Measurements from ENCODE around the gene ELL2.
"Not testable (repeated sequence)": the region's sequence is repeated elsewhere in the genome, so short reads cannot be mapped to it uniquely, and the experiment has no call there.

The ELL2 gene

DNA sequence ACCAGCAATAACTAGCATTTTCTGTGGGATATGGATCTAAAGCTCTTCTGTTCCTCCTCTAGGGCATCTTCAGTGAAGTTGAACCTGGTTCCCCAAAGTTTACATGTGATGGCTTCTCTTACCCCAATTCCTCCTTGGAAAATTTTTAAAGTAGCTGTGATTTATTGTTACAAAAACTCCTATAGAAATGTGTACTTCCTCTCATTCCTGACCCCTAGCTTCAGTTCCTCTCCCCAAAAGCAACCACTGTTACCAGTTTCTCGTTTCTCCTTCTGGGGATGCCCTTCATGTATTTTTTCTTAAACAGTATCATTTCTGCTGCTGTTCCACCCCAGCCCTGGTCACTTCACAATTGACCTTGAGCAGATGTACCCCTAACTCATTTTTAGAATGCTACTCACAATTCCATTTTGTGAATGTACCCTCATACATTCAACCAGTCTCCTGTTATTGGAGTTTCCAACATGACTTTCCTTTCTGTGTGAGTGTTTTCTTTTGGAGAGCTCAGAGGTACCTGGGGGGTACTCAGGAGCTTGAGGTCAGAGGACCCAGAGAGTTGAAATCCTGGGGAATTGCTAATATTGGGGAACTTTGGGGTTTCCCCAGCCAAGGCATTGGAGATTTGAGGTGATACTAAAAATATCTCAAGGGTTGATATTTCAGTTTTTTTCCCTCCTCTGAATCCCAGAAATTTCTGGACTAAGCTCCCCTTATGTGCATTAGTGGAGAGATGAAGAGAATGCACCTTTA lies 120.5 kb downstream of the ELL2 start:
- no peak for DNase-seq (ENCODE audit: low read depth, low spot score)

DNA sequence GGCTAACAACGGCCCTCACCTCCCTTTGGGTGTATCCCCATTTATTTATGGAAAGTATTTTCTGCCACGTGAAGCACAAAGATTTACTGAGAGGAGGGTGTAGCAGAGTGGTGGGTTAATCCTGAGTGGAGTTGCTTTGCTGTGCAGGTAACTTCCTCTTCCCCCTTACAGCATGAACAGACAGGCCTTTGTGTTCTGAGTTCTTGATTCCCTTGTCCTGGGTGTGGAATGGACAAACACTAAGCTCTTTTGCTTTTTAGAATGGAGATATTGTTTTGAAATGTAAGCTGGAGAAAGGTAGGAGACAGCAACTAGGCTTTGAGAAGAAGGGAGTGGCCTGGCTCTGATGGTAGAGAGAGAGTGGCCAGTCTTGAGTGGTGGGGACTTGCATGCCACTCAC lies 122.0 kb downstream of the ELL2 start:
- DNase-seq (ENCODE audit: low read depth, low spot score), result no peak

DNA sequence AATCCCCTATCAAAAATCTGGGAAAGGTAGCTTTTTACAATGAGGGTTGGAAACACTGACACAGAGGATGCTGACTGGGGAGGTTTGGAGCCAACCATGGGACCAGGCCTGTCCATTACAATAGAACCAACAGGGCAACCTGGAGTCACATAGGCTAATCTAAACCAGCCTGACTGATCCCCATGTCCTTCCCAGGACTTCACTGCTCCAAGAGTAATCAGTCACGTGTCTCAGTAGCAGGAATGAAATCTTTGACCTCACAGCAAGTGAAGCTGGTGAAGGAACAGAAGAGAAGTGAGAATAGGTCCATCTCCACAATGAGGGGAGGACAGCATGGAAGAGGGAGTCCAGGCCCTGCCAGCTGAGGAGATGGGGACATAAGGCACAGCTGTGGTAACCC lies 123.1 kb downstream of the ELL2 start:
- no peak for DNase-seq (ENCODE audit: low read depth, low spot score)

DNA sequence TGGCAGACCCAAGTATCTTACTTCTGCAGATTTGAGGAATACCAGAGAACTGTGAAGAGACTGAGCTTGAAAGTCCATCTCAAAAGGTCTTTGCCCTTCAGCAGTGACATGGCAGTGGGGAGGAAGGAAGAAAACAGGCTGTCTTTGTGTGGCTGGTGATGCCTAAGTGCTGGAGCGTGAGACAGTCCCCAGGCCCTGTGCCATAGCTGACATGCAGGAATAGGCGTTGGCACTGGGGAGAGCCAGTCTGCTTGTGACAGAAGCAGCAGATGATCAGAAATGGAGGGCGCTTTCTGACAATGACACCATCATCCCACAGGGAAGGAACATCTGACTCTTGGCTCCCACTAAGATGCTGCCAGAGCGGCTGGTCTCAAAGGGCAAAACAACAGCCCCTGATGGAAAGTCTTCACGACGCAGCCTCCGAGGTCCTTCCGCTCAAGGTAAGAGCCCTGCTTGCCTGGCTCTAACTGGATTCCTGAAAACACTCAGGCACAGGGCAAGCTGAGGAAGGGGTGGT lies 123.6 kb downstream of the ELL2 start:
- DNase-seq (ENCODE audit: low read depth, low spot score), result no peak

DNA sequence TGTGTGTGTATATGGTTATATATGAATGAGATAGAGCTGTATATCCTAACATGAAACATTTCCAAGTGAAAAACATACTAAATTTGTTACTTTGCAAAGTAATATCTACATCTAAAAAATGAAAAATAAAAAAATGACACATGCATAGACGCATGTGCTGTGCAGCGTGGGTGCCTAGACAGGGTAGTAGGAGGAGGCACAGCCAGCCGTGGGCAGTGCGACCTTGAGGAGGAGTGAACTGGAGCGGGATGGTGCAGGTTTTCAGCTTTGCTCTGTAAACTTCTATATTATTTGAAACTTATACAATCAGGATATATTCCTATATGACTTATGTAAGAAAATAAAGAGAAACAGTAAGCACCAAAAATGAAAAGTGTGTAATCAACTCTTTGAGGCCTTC lies 124.2 kb downstream of the ELL2 start:
- no peak for DNase-seq (ENCODE audit: low read depth, low spot score)

DNA sequence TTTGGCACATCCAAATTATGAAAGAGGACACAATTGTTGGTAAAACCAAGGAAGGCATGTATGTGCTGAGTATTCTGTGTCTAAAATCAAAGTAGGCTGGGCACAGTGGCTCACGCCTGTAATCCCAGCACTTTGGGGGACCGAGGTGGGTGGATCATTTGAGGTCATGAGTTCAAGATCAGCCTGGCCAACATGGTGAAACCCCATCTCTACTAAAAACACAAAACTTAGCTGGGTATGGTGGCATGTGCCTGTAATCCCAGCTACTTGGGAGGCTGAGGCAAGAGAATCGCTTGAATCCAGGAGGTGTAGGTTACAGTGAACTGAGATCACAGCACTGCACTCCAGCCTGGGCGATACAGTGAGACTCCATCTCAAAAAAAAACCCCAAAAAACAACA lies 124.7 kb downstream of the ELL2 start:
- DNase-seq (ENCODE audit: low read depth, low spot score), result not testable (repeated sequence)

DNA sequence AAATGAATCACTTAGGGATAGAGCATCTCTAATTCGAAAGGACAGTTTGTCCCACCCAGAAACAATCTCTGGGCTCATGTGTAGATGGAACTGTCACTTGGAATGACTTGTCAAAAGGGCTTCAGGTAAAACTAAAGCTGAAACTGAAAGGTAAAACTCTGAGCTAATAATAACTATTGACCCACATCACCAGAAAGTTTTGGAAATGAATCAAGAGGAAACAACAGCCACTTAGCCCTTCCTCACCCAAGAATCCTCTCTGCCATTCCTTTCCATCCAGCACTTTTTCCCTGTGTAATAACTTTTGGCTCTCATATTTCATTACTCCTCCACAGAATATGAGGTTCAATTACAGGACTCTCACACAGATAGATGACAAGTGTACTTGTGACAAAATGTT lies 125.1 kb downstream of the ELL2 start:
- no peak for DNase-seq (ENCODE audit: low read depth, low spot score)

DNA sequence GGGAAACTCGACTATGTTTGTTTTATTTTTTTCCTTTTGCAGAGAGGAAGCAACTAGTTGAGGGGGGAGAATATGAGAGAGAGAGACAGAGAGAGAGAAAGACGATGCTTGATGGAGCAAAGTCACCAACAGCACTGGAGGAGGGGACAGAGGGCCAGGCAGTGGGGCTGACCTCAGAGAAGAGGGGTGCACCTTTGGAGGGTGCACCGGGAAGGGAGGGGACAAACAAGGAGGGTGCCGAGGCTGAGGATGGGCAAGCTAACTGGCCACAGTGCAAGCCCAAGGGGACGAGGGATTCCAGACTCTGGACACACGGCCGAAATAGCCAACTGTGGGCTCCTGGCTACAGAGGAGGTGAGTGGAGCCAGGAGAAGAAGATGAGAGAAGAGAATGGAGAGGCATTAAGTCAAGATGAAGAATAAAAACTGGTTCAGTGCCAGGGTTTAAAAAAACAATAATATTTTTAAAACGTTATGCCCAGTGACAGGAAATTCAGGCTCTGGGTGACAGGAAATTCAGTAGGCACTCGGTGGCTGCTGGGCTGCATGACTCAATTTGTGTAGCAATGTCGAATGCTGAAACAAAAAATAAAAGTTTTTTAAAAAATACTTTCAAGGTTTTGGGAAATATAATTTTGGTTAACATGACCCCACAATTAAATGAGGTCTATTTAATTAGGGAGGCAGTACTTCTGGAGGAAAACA lies 125.8 kb downstream of the ELL2 start:
- no peak for DNase-seq (ENCODE audit: low read depth, low spot score)

Measured in brain pericyte (primary cell).